Ammon's horn (tissue), 1 donor: ENCODE results near the gene CAMK2N2.

Source experiments
- DNase-seq: peaks from one replicate; pipeline ENCODE4 v3.0.0-alpha.2; 2016; ENCODE audit warnings: low spot score

The CAMK2N2 gene

GRCh38 chr3:184240384-184241140 is 20.8 kb downstream of the CAMK2N2 start:
- DNase-seq, result no peak

DNA sequence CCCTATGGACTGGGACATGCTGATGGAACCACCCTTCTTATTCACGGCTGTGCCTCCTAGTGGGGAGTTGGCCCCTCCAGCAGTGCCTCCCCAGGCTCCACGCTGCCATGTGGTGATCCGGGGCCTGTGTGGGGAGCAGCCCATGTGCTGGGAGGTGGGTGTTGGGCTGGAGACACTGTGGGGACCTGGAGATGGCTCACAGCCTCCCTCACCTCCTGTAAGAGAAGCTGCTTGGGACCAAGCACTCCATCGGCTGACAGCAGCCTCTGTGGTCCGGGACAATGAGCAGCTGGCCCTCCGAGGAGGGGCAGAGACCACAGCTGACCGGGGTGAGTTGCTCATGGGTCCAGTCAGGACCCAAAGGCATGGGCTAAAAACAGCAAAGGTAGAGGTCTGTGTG is 21.6 kb downstream of the CAMK2N2 start:
- DNase-seq, result no peak

DNA sequence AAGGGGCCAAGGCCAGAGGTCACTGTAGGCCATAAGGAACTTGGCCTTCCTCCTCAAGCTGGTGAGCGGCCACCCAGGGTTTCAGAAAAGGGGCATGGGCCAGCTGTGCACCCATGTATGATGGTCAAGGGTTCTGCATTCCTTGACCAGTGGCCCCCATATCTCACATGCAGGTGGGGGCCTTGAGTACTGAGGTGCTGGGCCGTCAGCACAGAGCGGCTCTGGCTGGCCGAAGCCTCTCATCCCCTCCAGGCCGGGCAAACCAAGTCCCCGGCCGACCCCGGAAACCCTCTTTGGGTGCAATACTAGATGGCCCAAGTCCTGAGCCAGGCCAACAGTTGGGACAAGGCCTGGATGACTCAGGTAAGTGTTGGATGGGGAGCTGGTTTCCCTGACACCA is 22.1 kb downstream of the CAMK2N2 start:
- no peak for DNase-seq

GRCh38 chr3:184238246-184238818 is 23.0 kb downstream of the CAMK2N2 start:
- no peak for DNase-seq

- DNase-seq, result no peak
These were observed 23.5 kb downstream of the CAMK2N2 start for GRCh38 chr3:184237807-184238206.

DNA sequence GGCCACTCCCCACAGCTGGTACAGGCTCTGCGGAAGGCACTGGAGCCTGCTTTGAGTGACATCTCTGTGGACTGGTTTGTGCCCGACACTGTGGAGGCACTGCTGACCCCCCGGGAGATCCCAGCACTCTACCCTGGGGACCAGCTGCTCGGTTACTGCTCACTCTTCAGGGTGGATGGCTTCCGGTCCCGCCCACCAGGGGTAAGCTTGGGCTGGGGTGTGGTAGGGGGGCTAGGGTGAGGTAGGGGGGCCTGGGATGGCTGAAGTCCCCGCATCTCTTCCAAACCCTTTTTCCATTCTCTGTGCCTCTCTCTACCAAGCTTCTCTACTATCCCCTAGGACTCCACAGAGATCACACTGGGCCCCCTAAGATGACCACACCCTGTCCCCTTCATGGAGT is 24.1 kb downstream of the CAMK2N2 start:
- DNase-seq, result no peak

DNA sequence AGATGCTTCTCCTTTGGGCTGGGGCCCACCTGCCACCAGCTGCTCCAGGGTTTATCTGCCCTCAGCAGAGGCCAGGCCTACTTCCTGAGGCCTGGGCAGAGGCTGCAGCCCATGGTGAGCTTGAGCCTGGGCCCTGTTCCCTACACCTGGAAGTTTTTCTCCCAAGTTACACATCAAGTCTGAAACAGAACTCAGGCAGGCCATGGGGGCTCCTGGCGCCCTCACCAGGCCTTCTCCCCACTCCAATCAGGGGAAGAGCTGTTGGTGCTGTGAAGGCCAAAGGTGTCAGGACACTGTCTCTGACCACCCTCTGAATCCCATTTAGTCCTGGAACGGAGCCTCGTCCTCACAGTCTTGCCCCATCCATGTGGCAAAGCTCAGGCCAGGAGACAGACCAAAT is 24.7 kb downstream of the CAMK2N2 start:
- no peak for DNase-seq

DNA sequence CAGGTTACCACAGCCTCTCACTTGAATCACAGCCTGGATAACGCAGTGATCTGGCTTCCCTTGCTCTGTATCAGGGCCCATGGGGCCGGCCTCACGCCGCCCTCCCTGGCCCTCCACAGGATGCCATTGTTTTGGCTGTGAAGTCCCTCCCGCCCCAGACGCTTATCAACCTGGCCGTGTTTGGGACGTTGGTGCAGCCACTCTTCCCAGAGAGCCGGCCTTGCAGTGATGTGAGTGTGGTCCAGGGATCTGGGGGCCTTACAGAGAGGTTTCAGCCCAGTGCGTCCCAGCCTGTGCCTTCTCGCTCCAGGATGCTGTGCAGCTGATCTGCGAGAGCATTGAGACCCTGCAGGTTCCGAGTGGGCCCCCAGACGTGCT is 25.3 kb downstream of the CAMK2N2 start:
- no peak for DNase-seq

DNA sequence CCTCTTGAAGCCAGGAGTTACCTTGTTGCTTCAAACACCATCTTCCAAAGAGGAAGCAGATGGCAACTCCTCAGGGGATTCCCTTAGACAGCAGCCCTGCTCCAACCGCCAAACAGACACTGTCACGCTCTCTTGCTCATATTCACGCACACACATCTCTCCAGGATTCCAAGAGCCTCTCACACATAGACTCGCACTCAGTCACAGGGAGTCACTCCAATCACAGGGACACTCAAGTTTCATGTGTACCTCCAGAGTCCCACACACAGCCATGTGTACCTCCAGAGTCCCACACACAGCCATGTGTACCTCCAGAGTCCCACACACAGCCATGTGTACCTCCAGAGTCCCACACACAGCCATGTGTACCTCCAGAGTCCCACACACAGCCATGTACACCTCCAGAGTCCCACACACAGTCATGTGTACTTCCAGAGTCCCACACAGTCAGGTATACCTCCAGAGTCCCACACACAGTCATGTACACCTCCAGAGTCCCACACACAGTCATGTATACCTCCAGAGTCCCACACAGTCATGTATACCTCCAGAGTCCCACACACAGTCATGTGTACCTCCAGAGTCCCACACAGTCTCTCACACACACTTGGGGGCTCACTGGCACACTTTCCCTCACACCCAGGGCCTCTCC is 25.8 kb downstream of the CAMK2N2 start:
- no peak for DNase-seq

DNA sequence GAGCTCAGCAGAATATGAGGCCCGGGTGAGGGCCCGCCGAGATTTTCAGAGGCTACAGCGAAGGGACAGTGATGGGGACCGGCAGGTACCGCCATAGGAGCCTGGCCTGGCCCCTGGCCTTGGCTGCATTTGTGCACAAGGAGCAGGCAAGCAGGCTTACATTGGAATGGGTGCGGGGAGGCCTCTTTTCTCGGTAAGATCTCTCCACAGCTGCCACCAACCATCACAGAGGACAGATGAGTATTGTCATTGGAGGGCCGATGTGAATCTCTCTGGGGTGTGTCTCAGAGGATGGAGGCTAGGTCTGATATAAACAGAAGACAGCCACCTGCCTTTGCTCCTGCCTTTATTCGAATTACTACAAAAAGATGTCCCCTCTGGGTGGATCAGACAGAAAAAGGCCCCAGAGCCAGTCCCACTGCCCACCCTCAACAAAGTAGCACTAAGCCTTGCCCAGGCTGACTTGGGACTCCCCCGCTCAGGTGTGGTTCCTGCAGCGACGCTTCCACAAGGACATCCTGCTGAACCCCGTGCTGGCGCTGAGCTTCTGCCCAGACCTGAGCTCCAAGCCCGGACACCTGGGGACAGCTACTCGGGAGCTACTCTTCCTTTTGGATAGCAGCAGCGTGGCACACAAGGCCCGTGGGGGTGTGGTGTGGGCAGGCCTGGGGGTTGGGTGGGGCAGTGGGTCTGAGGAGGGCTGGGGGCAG is 26.5 kb downstream of the CAMK2N2 start:
- DNase-seq, result no peak

DNA sequence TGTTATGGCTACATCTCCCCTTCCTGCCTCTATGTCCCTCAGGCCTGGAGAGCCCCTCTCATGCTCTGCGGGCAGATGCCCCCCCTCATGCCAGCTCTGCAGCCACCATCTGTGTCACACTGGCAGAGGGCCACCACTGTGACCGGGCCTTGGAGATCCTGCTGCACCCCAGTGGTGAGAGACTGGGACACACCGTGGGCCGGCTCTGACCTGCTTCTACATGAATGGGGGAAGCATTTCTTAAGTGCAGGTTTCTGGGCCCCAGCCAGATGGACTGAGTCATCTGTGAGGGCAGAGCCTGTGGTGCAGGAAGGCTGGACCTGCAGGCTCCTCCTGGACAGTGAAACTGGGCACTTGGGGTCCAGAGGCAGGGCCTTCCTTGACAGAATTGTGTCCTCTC is 27.1 kb downstream of the CAMK2N2 start:
- DNase-seq, result peak; percentile 61

GRCh38 chr3:184233127-184233843 is 28.1 kb downstream of the CAMK2N2 start:
- no peak for DNase-seq

DNA sequence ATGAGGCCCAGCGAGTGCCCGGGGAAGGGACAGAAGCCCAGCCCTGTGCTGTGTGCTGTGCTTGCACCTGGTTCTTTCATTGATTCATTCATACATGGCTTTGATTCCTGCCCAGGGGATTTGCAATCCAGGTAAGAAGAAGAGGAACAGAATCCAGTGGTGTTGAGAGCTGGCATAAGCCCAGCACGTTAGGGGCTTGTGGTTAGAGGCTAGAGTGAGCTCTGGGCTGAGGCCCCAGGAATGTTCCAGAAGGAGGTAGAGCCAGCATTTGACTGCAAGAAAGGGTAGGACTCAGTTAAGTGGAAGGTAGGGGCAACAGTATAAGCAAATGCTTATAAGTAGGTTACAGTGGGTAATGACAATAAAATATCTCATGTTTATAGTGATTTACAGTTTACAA is 29.7 kb downstream of the CAMK2N2 start:
- DNase-seq, result no peak

DNA sequence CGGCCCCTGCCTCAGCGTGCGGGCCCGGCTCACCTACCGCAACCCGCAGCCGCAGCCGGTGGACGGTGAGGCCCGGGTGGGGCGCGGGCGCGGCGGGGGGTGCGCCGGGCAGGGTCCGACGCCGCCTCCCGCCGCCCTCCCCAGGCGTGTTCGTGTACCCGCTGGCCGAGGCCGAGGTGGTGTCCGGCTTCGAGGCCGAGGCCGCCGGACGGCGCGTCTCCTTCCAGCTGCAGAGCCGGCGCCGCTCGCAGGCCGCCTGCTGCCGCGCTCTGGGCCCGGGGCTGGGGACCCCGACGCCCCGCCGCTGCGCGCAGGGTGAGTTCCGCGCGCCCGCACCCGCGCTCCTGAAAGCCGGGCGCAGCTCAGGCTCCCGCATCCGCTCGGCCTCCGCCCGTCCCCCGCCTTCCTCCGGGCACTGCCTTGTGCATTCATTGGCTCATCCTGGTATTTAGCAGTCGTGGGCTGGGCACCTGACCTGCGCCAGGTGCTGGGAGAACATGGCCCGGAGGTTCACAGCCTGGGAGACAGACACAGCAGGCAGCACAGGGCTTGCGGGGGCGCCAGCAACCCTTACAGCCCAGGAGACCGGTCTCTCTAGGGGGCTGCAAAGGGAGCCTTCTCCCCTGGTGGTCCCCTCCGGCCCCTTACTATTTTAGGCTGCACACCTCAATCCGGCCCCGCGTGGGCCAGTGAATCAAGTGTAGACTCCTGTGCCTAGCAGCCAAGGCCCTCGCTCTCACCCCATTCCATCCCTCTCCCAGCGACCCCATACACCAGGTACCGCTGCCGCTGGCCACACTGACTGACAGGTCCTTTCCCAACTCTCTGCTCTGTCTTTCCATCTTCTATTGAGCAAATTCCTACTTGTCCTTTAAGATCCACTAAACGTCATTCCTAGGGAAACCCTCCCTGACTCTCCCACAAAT is 30.5 kb downstream of the CAMK2N2 start:
- no peak for DNase-seq

- no peak for DNase-seq
These were observed 31.2 kb downstream of the CAMK2N2 start for GRCh38 chr3:184230081-184230602.

DNA sequence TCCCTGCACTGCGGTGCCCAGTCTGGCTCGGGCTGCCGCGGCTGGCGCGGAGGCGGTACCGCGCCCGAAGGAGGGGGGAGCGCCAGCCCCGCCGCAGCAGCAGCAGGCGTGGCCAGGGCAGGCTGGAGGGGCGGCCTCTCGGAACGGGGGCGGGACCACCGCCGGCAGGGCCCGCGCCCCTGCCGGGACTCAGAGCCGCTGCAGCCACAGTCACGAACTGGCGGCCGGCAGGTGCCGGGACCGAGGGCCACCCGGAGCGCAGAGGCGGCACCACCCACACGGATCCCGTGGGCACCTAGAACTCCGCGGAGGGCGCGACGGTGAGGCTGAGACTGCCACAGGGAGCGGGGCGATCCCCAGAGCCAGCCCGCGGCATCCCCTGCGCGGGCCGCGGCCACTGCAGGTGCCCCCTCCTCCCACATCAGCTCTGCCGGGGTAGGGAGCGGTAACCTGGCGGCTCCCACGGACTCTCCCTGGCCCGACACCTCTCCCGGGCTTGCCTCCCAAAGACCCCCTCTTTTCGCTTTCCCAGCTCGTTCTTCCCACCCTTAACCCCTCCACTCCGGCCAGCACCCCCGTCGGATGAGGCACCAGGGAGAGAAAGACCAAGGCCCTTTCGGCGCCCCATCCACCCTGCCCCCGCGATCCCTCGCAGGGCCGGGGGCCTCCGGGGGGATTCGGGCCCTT is 31.8 kb downstream of the CAMK2N2 start, which contains the start of gene VWA5B2:
Gene VWA5B2, plus strand, starts transcription at position 192 of the 687 bp plus-strand sequence. CDS start 944 bp downstream, outside the sequence.
- peak; percentile 56 for DNase-seq

GRCh38 chr3:184228376-184229137 is 32.8 kb downstream of the CAMK2N2 start:
- DNase-seq, result no peak

GRCh38 chr3:184227481-184227935 is 33.8 kb downstream of the CAMK2N2 start:
- no peak for DNase-seq

DNA sequence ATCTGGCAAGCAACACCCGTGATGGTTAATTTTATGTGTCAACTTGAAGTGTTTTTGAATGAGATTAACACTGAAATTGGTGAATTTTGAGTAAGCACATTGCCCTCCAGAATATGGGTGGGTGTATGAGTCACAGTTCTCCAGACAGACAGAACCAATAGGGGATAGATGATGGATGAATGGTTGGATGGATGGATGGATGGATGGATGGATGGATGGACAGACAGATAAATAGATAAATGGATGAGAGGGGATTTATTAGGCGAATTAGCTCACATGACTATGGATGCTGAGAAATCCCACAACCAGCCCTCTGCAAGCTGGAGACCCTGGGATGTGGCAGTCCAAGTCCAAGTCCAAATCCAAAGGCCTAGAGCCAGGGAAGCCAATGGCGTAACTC is 37.4 kb downstream of the CAMK2N2 start:
- no peak for DNase-seq
